HG02798 (cell line): ENCODE measurements around the gene EIF4G1.

ENCODE experiments used
- ATAC-seq: cut with Tn5 transposase; IDR thresholded peaks from one replicate; pipeline ENCODE4 v1.9.1; 2021; ENCODE audit warnings: mild to moderate bottlenecking; ENCODE audit not compliant: unreplicated experiment, poor library complexity

Gene EIF4G1

DNA sequence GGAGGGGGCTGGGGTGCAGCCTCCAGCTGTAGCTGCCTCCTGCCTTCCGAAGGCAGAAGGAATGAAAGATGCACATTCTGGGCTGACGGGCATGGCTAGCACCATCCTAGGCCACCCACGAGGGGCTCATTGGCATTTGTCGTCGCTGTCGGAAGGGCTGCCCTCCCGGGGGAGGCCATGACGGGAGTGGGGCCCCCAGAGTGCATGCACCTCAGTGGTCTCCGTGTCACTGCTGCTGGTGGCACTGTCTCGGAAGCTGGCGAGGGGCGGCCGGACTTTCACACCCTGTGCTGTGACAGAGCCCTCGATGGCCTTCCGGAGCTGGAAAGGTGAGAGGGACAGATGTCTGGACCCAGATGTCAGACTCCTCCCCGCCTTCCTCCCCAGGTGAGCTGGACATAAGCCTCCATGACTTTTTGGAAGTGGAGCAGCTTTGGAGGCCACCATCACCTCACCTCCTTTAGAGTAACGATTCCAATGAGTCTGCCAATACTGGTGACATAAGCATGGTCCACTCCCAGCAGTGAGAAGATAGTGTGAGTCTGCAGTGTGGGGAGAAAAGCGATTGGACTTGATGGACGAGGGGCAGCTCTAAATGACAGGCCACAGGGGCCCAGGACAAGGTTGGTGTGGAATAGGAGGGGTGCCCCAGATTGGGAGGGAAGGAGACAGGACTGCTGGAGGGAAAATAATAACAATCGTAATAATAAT lies 32.2 kb downstream of the EIF4G1 start:
- ATAC-seq = no peak

DNA sequence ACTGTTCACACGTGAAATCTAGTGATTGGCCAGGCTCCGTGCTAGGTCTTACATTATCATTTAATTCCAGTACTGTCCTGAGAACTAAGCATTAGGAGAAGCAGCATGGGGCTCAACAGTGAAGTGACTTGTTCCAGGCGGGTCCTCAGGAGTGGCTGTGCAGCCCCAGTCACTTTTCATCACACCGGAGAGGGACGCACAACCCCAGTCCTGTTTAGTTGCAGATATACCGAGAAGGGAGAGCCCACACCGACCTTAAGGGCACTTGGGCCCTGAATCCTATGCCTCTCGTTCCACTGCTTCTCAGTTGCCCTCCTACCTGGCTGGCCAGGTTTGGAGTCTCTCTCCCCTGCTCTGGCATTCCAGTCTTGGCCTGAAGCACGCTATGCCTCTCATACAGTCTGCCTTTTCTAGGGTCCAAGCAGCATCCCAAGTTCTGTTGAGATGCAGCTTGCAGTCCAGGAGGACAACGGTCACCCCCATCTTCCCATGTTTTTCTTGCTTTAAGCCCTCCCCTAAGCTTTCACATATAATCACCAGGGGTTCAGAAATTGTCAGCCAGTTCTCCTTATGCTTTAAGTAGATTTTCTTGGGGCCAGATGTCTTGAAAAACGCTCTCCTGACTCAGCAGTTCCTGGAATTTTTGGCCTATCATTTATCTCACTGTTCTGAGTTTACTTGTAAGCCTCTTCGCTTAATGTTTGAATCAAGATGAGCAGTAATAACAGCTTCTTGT lies 33.1 kb downstream of the EIF4G1 start:
- ATAC-seq = no peak

DNA sequence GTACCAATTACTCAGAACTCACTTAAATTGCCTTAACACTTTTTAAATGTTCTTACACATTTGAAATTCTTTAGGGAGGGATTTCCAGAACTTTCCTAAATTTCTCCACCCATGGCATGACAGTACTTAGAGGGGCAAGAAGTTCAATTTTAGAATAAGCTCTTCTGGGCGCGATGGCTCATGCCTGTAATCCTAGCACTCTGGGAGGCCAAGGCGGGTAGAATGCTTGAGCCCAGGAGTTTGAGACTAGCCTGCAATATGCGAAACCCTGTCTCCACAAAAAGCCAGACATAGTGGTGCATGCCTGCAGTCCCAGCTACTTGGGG lies 33.6 kb downstream of the EIF4G1 start:
- ATAC-seq = no peak

DNA sequence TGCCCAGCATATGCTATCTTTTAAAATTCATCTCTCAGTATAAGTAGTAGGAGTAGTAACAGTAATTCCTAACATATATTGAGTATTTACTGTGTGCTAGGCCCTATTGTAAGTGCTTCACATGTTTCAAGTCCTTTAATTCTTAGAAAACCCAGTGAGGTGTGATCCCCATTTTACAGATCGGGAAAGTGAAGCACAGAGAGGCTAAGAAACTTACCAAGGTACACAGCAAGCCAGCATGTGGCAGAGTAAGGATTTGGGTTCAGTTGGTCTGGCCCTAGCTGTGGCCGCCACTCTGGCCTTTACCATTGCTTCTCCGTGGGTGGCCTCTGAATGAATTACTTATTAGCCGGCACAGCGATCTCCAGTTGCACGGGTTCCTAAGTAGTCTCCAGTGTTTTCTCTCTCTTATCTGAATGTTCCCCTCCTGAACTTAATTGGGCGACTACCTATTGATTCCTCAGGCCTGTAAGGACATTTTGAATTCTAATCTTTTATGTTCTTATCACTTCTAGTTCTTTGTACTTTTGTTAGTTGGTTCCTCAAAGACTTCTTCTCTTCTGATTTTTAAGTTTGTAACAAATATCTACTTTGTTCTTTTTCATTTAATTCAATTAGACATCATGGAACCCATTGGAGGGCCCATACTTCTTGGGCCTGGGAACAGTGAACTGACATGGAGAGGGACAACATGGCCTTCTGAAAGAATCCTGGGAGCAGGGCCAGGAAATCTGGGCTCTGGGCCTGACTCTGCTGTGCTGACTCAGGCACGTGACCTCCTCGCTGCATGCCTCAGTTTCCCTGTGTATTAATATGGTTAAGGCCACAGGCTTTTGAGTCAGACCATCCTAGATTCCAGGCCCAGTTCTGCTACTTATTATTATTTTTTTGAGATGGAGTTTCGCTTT lies 35.4 kb downstream of the EIF4G1 start:
- no peak for ATAC-seq

DNA sequence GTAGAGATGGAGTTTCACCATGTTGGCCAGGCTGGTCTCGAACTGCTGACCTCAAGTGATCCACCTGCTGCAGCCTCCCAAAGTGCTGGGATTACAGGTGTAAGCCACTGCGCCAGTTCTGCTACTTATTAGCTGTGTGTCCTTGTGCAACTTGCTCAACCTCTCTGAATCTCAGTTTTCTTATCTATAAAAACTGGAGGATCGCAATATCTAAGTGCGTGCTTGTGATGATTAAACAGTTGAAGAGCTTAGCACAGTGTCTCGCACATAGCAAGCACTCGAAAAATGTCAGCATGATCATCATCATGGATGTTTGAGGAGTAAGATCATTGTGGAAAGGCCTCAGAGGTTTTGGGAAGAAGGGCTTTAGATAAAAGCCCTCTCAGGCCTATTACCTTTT lies 36.2 kb downstream of the EIF4G1 start:
- no peak for ATAC-seq

DNA sequence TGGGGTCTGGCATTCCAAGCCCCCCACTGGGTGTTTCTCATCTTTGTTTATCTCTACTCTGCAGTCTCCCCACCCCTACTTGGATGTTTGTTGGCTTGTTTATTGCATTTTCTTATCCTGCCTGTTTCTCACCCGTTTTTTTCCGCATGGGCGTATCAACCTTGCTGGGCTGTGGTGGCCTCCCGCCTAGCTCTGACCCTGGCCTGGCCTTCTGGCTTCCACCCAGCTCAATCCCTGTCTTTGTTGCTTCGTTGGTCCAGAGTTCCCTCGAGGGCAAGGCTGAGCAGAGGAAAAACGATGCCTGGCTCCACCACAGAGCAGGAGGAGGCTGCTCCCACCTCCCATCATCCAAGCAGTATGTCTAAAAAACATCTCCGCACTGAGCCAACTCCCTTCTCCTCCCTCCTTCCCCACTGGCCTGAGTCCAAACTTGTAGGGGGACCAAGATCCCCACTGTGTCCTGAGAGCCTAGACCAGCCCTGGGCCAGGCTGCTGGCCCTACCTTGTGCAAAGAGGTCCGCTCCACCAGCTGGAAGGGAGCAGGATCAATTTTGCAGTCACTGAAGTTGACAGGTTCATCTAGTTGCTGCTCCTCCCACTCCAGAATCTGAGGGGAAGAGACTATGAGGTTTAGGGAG lies 37.2 kb downstream of the EIF4G1 start:
- no peak for ATAC-seq

GRCh38 chr3:184352149-184352785 lies 37.9 kb downstream of the EIF4G1 start:
- ATAC-seq = no peak

DNA sequence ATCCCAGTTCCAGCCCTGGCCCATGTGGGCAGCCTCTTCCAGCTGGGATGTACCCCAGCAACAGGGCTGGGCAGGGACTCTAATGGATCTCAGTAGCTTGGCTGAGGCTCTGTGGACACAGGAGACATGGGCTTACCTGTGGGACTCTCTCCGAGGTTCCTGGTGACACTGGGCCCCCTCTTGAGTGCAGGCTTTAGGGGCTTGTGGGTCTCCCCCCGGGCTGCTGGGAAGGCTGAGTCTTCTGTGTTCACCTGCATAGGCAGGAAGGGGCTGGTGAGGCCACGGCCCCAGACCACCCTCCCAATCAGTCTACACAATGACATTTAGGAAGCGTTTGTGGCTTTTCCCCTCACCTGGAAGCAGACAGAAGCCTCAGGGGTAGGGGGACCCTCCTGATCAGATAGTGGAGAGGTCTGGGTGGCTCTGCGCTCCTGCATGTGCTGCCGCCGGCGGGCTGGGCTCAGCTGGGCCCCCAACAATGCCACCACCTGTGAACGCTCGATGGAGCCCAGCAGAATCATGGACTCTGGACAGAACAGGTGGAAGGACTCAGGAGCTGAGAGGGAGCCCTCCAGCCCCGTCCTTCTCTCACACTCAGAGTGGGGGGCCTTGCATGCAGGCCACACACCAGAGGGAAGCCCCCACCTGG lies 38.6 kb downstream of the EIF4G1 start:
- ATAC-seq = no peak

DNA sequence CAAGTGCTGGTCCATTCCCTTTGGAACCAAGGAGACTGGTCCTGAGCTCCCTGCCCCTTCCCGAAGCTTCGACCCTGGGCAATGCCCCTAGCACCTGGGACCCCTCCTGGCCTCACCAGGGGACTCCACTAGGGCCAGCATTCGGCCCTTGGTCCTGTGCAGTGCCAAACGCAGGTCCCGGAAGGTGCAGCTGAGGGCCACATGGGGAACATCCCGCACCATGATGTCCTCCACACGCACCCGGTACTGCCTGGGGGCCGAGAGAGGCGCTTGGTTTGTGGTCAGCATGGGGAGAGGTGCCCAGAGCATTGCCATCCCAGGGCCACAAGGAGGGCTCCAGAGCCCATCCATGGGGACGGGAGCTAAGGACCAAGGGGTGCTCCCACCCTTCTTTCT lies 39.1 kb downstream of the EIF4G1 start:
- ATAC-seq = no peak

DNA sequence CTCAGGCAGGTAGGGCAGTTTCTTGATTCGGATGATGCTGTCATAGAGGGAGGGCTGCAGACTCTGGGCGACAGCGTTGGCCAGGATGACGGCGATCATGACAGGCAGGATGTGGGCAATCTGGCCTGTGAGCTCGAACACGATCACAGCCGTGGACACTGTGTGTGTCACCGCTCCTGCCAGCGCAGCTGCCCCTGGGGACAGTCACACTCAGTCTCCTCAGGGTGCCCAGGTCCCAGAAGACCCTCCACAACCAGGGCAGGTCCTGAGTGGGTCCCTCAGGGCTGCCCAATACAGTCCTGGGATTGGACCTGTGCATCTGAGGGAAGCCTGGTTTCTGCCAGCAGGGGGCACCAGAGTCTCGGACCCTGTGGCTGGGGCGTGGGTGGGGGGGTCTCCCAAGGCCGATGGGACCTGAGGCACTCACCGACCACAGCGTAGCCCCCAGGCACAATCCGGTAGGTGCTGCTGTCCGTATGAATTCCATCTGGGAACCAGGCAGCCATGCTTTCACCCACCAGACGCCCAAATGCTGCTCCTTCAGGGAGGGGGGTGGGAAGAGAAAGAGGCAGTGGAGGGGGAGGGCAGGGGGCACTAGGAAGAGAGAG lies 39.8 kb downstream of the EIF4G1 start:
- ATAC-seq = no peak

DNA sequence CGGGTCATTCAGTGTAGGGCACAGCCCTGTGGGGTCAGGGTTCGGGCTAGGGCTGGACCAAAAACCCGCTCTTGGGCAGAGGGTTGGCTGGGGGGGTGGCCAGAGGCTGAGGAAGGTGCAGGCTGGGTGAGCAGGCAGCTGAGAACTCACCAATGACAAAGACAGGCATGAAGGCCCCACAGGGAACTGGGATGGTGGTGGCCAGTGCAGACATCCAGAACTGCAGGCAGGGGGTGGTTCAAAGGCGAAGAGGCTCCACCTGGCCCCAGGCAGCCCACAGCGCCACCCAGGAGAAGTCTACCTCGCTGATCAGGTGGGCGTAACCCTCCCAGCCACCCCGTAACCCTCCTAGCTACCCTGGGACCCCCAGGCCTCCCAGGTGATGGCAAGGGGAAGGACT lies 40.3 kb downstream of the EIF4G1 start:
- no peak for ATAC-seq

DNA sequence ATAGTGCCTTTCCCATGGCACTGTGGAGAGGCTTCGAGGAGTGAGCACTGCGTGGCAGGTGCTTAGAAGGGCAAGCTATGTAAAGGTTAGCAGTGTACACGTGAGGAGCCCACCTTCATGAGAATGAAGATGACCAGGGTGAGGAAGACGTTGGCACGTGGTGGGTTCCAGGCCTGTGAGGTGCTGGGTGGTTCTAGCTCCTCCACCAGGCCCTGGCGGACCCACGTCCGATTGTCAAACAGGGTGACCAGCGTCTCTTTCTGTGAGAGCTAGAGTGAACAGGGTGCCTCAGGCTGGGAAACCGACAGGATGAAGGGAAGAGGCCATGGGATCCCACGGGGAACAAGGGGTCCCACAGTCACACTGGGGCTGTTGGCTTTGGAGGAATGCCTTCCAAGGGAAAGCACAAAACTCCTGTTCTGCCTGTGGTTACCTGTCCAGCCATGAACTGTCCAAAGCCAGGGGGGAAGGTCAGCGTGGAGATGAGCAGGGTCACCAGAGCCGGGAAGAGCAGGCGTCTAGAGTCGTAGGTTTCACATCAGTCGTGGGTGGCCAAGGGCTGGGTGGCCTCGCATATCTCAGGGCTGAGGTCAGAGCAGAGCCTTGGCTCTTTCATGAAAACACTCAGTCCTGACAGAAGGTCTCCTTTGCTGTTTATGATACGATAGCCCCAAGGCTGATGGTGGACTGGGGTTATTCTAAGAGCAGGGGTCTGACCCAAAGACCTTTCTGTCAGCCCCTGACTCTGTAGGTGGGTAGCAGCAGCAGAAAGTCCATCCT lies 41.0 kb downstream of the EIF4G1 start:
- ATAC-seq = no peak

- ATAC-seq = no peak
Observed at GRCh38 chr3:184357248-184358123, 43.1 kb downstream of the EIF4G1 start.

DNA sequence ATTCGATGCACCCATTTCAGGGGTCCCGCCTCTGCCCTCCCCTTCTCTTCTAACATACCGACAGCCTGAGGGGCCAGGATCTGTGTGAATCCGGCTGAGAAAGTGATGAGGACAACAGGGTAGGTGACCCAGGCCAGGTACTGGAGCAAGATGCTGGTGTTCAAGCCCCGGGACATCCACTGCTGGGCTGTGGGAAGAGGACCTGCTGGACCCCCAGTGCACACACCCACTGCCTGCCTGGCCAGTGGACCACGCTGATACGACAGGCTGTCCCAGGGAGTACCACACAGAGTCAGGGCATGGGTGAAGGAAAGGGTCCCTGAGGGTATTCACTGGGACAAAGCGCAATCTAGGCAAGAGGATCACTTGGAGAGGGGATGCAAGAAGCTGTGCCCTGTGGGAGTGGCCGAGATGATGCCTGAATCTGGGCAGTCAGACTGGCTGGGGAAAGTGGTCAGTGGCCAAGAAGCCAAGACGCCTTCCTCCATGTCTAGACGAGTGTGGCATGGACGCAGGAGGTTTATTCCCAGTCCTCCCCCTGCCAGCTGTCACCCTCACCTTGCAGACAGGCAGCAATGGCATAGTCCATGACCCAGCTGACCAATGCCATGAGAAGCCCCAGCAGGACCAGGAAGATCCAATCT lies 43.8 kb downstream of the EIF4G1 start:
- no peak for ATAC-seq

DNA sequence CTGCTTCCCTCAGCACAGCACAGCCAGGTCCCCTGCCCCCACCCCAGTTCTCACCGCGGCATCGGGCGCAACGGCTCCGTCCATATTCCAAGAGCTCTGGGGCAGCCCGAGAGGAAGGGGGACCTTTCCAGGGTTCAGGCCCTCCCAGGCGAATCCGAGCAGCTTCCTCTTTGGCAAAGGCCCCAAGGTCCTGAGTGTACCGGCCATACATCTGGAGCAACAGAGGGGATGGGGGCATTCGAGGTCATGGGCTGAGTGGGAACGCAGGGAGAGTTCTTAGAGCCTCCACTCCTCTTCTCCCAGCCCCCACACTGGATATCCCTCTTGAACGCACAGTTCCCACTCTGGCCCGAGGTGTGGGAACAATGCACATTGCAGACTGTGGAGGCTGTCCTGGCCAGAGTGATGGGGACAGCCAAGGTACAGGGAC lies 44.5 kb downstream of the EIF4G1 start:
- no peak for ATAC-seq

DNA sequence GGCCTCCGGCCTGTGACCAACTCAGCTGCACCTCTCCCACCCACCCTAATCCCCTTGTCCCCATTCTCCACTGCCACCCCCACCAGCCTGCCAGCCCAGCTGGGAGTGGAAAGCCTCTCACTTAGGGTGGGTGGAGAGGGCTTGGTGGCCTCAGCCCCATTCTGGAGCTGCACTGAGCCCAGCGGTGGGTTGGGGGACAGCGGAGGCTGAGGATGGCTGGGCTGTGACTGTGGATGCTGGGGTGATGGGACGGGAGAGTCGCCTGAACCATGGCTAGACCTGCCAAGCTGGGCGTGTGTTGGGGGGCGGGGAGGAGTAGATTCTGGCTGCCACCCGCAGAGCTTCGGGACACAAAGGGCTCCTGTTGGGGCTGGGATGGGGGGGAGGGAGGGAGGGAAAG lies 45.2 kb downstream of the EIF4G1 start:
- no peak for ATAC-seq
